C4-2B (cell line): ENCODE data around the gene GPR143.

ENCODE experiments used
- H3K27ac ChIP-seq: fragments of 450-650 bp; 2 replicates; pipeline ENCODE4 v1.5.1; 2017
- CTCF ChIP-seq: fragments of 450-650 bp; conservative IDR thresholded peaks from 2 replicates; pipeline ENCODE4 v1.5.1; 2017; ENCODE audit warnings: mild to moderate bottlenecking
- ZFX ChIP-seq: fragments of 450-650 bp; IDR thresholded peaks from 2 replicates; pipeline ENCODE4 v1.6.1; 2017

The GPR143 gene

GRCh38 chrX:9745417-9746115 is 20.1 kb downstream of the GPR143 start:
- H3K27ac ChIP-seq: no peak overlapping the region
- TF ChIP-seq ZFX (no peak), CTCF (no peak)

DNA sequence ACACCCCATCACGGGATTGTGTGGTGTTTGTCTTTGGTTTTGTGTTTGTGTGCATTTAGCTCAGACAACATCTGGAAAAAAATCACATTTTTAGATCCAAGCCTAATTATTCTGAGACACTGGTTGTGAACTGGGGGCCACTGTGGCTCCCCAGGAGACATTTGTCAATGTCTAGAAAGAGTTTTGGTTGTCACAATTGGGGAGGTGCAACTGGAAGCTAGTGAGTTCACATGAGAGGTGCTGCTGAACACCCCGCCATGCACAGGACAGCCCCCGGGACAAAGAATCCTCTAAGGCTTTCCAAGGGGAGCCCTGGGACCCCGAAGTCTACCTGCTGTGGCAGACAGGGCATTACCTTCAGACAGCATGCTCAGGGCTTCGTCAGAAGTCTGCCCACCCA is 26.5 kb downstream of the GPR143 start:
- TF ChIP-seq CTCF (no peak), ZFX (no peak)
- H3K27ac ChIP-seq: no peak overlapping the region

DNA sequence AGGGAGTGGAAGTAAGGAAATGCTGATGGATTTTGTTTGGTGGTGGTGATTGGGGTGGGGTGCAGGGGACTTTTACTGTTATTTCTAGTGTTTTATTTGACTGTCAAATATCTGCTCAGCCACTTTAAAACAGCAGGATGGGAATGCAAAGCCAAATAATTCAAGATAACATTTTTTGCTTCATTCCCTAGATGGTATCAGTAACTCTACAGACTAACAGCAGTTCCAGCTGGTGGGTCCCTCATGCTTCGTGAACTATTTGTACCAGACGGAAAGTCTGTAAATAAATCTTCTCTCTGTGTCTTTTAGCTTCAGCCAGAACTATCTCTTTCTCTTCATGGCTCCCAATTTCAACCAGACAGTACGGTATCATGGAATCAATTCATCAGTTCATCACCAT is 27.5 kb downstream of the GPR143 start:
- no peak for TF ChIP-seq CTCF
- H3K27ac ChIP-seq: no peak overlapping the region

DNA sequence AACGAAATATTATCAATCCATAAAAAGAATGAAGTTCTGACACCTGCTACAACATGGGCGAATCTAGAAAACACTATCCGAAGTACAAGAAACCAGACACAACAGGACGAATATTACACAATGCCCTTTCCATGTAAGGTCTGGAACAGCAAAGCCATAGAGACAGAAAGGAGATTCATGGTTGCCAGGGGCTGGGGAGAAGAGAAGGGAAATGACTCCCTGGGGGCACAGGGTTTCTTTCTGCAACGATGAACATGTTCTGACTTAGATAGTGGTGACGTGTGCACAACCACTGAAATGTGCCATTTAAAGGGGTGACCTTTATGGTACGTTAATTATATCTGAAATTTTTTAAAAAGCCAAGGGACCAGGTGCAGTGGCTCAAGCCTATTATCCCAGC is 28.3 kb downstream of the GPR143 start:
- TF ChIP-seq CTCF: no peak
- TF ChIP-seq ZFX: no peak
- H3K27ac ChIP-seq: no peak overlapping the region

DNA sequence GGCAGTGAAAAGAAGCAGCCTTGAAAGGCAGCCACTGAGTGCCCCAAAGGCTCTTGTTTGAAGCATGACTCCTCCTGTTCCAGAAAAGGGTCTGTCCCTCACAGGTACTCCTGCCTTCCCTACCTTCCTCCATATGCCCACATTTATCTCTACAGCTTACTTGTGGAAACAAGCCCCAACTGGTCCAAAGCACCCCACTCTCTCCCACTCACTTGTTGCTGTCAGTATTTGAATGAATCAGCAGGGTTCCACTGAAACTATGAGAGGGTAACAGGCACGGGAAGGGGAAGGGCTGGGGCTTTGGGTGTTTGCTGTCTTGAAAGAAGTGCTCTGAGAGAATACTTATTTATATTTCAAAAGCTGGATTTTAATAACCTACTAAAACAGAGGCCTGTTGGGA is 34.9 kb downstream of the GPR143 start:
- H3K27ac ChIP-seq: no peak overlapping the region
- TF ChIP-seq CTCF: no peak
- TF ChIP-seq ZFX: no peak

DNA sequence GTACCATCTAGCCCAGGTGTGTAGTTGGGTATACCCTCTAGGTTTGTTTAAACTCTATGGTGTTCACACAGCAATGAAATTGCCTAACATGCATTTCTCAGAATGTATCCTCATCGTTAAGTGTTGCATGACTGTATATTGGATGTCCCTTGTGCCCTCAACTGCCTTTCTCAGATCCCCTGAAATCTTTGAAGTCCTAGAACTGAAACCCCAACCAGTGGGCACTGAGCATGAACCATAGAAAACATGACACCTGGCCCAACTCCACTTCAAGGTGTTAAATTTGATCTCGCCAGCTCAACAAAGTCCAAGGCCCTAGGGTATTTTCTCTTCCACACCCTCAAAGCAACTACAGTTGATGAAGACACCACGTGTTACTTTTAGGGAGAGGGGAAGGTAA is 35.6 kb downstream of the GPR143 start:
- no peak overlapping the region for H3K27ac ChIP-seq
- TF ChIP-seq ZFX: no peak
- no peak for TF ChIP-seq CTCF

GRCh38 chrX:9729171-9729885 is 36.3 kb downstream of the GPR143 start:
- H3K27ac ChIP-seq: no peak overlapping the region
- TF ChIP-seq CTCF (no peak), ZFX (no peak)
